RKO (cell line): Measurements from ENCODE around the gene MYCL.

Source experiments
- DNase-seq: peaks from one replicate; pipeline ENCODE4 v3.0.0-alpha.2; 2016; ENCODE audit warnings: low spot score

Gene MYCL

DNA sequence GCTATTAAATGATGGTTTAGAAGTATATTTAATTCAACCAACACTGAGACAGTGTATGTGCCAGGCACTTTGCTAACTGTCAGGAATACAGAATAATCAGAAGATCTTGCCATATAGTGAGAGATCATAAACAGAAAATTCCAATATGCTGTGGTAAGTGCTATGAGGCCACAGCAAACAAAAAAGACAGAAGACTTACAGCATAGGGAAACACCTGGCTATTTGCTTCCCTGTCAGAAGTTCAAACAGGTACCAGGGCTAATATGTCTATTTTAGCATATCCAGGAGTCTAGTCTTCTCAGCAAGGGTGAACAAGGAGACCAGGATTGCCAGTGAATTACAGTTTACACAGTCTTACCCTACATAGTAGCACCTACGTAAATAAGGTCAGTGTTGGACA is 48.8 kb downstream of the MYCL start:
- DNase-seq, result no peak

DNA sequence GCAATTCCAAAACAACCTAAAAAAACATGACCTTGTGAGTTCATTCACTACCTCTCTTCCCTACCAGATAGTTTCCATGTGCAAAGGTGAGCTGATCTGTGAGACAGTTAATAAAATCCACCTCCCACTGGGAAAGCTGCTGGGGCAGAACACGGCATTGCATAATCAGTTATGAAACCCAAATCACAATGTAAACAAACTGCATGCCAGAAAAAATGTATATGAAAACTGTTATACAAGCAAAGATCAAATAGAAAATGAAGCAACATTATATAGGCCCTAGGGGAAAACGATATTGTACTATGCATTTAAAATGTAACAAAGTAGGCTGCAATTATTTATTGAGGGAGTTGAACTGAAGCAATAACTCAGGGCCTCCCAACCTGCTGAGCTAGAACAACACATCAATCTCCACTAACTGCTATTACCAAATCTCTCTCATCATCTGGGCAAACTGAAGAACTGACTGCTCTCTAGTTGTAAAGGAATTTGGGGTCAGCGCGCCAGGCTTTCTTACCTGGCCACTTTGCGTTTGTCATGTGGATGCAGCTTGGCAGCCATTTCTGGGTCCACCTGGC is 49.4 kb downstream of the MYCL start:
- no peak for DNase-seq

DNA sequence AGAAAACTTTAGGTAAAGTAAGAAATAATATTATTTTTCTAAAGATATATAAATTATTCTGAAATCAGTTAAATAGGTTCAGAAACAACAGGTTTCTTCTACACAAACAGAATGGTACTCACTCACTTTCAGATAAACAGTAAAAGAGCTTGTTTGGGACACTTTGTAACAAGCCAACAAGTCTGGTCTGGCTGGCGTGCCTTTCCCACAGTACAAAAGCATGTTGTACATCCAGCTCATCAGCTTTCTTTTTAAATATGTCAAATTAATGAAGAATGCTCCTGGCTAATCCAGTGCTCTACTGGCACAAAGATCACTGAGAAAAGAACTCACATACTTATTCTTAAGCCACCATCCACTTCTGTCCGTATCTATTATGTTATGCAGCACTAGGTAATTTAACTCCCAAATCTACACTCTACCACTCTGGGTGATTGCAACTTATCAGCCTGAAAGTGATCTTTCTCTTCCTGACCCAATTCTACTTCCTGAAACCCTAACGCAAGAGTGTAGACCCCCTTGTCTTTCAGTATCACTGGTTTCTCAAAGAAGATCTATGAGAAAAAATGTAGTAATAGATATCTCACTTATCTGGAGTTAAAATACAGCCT is 51.0 kb downstream of the MYCL start:
- DNase-seq, result no peak

DNA sequence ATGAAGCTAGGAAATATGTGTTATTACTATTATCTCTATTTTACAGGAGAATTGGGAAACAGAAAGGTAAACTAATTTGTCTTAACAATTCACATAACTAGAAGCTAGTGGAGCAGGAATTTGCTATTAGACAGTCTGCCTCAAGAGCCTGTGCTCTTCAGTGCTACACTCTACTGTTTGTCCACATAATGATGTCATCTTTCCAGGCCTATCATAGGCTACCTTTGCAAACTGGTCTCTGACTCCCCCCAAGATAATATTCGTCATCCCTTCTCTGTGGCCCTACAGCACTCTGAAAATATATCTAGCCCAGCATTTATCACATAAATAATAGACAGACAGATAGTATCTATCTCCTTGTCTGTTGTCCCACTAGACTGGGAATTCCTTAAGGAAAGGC is 52.5 kb downstream of the MYCL start:
- DNase-seq, result no peak

DNA sequence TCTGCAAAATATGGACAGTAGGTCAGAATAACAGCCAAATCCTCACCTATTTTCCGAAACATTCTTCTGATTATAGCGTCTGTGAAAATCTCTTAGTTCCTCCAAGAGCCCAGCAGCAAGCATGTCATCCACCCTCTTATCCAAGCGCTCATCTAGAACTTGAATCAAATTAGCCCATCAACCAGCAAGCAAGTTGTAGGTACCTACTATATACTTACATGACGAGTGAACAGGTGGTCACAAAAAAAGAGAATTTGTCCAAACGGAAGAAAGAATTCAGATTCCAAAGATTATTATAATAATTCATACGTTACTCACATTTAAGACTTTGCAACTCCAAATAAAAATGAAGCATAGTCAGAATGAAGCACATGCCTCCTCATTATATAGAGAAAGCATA is 53.8 kb downstream of the MYCL start:
- no peak for DNase-seq

DNA sequence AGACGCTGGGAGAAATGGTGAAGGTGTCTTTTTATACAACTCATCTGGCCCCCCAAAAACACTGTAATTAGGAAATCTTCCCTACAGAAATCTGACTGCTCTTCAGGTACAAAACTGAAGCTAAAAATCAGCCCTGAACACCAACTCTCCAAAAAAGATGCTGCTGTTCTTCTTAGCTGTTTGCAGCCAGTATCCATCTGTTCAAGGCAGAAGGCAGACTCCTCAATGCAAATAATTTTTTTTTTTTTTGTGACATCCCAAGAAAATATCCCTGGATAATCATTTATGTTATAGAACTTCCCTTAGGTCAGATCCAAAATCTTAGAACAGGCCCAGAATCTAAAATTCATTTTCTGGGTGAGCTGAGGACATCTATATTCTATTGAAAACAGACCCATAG is 54.9 kb downstream of the MYCL start:
- DNase-seq, result no peak

DNA sequence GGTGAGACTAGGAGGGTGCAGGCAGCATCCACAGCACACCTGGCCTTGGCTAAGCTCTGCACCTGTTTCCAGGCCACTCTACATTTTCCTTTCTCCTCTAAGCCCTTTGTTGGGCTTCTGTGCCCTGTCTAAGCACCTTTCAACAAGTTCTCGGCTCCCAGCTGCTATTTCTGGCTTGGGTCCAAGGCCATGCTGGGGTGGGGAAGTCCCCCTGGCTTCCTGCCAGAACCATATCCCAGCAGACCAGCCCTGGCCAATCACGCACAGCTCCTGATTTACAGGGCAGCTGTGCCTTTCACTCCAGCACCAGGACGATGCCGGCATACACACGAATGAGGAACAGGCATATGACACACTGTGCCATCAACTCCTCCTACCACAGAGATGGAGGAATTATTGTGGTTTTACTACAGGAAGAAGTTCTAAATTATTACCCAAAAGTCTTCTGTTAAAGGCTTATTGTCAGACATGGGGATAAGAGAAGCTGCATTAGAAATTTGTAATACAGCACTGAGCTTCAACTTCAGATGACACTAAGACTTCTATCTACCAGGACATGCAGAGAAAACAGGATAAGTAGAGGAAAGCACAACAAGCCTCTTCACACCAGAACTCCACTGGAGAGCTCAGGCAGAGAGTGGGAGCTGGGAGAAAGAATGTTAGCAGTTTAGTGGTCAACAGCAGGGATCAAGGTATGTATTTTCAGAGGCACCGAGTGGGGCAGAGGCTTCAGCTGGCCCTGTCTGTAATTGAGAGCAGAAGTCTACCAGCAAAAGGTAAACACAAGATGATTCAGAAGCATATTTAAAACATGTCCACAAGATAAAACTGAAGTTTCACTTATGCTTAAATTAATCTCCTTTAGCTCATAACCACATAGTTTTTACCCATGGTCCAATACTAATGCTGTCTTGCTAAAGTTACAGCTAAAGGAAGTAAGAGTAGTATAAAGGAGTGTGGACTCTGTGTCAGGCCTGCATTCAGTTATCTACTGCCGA is 55.8 kb downstream of the MYCL start:
- no peak for DNase-seq
